PC-3 (cell line): ENCODE data around the gene LAS1L.

Experiments used
- EZH2 ChIP-seq: fragments of 300-600 bp; sonication (generic); IDR thresholded peaks from one replicate; pipeline ENCODE4 v1.6.1; 2017; ENCODE audit warnings: antibody characterized with exemption, mild to moderate bottlenecking, low read length; ENCODE audit not compliant: unreplicated experiment
- TF ChIP-seq, protein P1 (sequence below): fragments of 300-600 bp; sonication (generic); conservative IDR thresholded peaks from 2 replicates; pipeline ENCODE4 v1.5.1; 2017; ENCODE audit warnings: antibody characterized with exemption, low read depth, mild to moderate bottlenecking, low read length

DNA sequence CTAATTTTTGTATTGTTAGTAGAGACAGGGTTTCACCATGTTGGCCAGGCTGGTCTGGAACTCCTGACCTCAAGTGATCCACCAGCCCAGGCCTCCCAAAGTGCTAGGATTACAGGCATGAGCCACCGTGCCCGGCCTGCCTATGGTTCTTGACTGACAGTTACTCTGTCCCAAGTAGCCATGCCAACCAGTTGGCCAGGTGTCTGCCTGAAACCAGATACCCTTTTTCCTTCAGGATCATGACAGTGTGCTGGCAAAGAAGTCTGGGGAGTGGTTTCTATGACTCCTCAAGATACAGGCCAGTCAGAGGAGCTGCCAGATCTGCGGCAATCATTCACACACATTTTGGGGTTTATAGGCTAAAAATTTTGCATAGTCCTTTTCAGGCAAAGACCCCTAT lies 1.7 kb upstream of the LAS1L start:
- no peak for TF ChIP-seq EZH2
- TF ChIP-seq, protein P1, sequence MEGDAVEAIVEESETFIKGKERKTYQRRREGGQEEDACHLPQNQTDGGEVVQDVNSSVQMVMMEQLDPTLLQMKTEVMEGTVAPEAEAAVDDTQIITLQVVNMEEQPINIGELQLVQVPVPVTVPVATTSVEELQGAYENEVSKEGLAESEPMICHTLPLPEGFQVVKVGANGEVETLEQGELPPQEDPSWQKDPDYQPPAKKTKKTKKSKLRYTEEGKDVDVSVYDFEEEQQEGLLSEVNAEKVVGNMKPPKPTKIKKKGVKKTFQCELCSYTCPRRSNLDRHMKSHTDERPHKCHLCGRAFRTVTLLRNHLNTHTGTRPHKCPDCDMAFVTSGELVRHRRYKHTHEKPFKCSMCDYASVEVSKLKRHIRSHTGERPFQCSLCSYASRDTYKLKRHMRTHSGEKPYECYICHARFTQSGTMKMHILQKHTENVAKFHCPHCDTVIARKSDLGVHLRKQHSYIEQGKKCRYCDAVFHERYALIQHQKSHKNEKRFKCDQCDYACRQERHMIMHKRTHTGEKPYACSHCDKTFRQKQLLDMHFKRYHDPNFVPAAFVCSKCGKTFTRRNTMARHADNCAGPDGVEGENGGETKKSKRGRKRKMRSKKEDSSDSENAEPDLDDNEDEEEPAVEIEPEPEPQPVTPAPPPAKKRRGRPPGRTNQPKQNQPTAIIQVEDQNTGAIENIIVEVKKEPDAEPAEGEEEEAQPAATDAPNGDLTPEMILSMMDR: no peak
